Keratinocyte (primary cell): ENCODE data around the gene RNF38. TPM values are rescaled to one million over a fixed set of nuclear protein-coding genes. Genes with fewer than 3 reads are reported as not detected.
"Not testable (repeated sequence)": the region's sequence is repeated elsewhere in the genome, so short reads cannot be mapped to it uniquely, and the experiment has no call there.

Source experiments
- DNase-seq: peaks from one replicate; pipeline ENCODE4 v3.0.0-alpha.2; 2011; ENCODE audit warnings: low read depth, missing footprints, low spot score
- FAIRE-seq: peaks from 2 replicates; lab custom pipeline; 2011; peaks lifted over from hg19 to GRCh38; lab: Jason Lieb, UNC
- H2AFZ ChIP-seq: 2 replicates; pipeline ENCODE4 v1.6.0; 2012; ENCODE audit warnings: low read length, control low read depth, inconsistent platforms; ENCODE audit not compliant: control insufficient read depth
- H3K27ac ChIP-seq: 2 replicates; pipeline ENCODE4 v1.5.1; 2011; ENCODE audit warnings: low read length; ENCODE audit not compliant: control insufficient read depth, insufficient read depth
- H3K27me3 ChIP-seq: 3 replicates; pipeline ENCODE4 v1.6.0; 2011; ENCODE audit warnings: low read length; ENCODE audit not compliant: control insufficient read depth, insufficient read depth; ENCODE audit errors: extremely low read depth
- H3K36me3 ChIP-seq, 2 experiments: 2 replicates in 1 of 2; 3 replicates in 1 of 2; pipeline ENCODE4 v1.5.1; 2011; ENCODE audit warnings: low read length in 2 of 2, mild to moderate bottlenecking in 1 of 2; ENCODE audit not compliant: control insufficient read depth in 2 of 2, insufficient read depth in 2 of 2; ENCODE audit errors: extremely low read depth in 1 of 2
- H3K4me1 ChIP-seq: 3 replicates; pipeline ENCODE4 v1.5.1; 2011; ENCODE audit warnings: low read length; ENCODE audit not compliant: control insufficient read depth, insufficient read depth; ENCODE audit errors: extremely low read depth
- H3K4me2 ChIP-seq: 3 replicates; pipeline ENCODE4 v1.6.0; 2011; ENCODE audit warnings: low read depth, low read length; ENCODE audit not compliant: control insufficient read depth, insufficient read depth; ENCODE audit errors: extremely low read depth
- H3K4me3 ChIP-seq, 3 experiments: fragments of 200-600 bp in 1 of 3; sonication (generic) in 1 of 3; 2 replicates in 2 of 3; 3 replicates in 1 of 3; pipeline ENCODE4 v1.5.1; 2011 to 2016; ENCODE audit warnings: low read length in 3 of 3, mild to moderate bottlenecking in 3 of 3, control low read depth in 2 of 3, inconsistent platforms in 1 of 3, low read depth in 1 of 3, mixed read lengths in 1 of 3, mixed run types in 1 of 3, moderate library complexity in 1 of 3; ENCODE audit not compliant: control insufficient read depth in 2 of 3, insufficient read depth in 2 of 3; ENCODE audit errors: extremely low read depth in 1 of 3
- H3K79me2 ChIP-seq: 2 replicates; pipeline ENCODE4 v1.6.0; 2012; ENCODE audit warnings: low read length; ENCODE audit not compliant: control insufficient read depth, insufficient read depth
- H3K9ac ChIP-seq: 3 replicates; pipeline ENCODE4 v1.6.0; 2011; ENCODE audit warnings: low read length; ENCODE audit not compliant: control insufficient read depth, insufficient read depth; ENCODE audit errors: extremely low read depth
- H3K9me1 ChIP-seq: 3 replicates; pipeline ENCODE4 v1.6.0; 2011; ENCODE audit warnings: low read length; ENCODE audit not compliant: control insufficient read depth, insufficient read depth; ENCODE audit errors: extremely low read depth
- H3K9me3 ChIP-seq: 2 replicates; pipeline ENCODE4 v1.5.1; 2012; ENCODE audit warnings: low read depth, low read length; ENCODE audit not compliant: control insufficient read depth
- H4K20me1 ChIP-seq: 3 replicates; pipeline ENCODE4 v1.6.0; 2011; ENCODE audit warnings: low read length; ENCODE audit not compliant: control insufficient read depth, insufficient read depth; ENCODE audit errors: extremely low read depth
- CTCF ChIP-seq, 3 experiments: IDR thresholded peaks in 1 of 3; conservative IDR thresholded peaks in 1 of 3; optimal IDR thresholded peaks in 1 of 3; 2 replicates in 2 of 3; 3 replicates in 1 of 3; pipeline versions ENCODE3 to v1.5.1; 2011; ENCODE audit warnings: low read length in 3 of 3, mild to moderate bottlenecking in 3 of 3, moderate library complexity in 2 of 3, control low read depth in 1 of 3, inconsistent platforms in 1 of 3; ENCODE audit not compliant: insufficient read depth in 2 of 3; ENCODE audit errors: extremely low read depth in 1 of 3
- EZH2 ChIP-seq: IDR thresholded peaks from one replicate; pipeline ENCODE4 v1.6.1; 2012; ENCODE audit warnings: inconsistent platforms, mild to moderate bottlenecking, low read length, moderate library complexity
- dilution Hi-C: fragments of 300-500 bp; cut with MboI; formaldehyde crosslinking; loops from one replicate; pipeline ENCODE4 v1.7.0; 2020; ENCODE audit warnings: low sequenced_read_pairs; ENCODE audit not compliant: extremely low pct_ligation_motif_present
- polyA plus RNA-seq, 5 experiments: library from polyadenylated mRNA; depleted of rRNA in 3 of 5; stranded (reverse) in 3 of 5; stranded (forward) in 1 of 5; unstranded in 1 of 5; fragments of >200 nt; gene quantifications; 1 replicate in 1 of 5; 2 replicates in 3 of 5; 3 replicates in 1 of 5; pipeline versions ENCODE4 v1.2.1 to v1.2.3, GENCODE V29; 2011 to 2012; ENCODE audit warnings: missing spikeins in 2 of 5, low read depth in 1 of 5, low replicate concordance in 1 of 5

Gene RNF38
- polyA plus RNA-seq, 1 donor (not counting 4 experiments of a cell fraction or from before 2014, with no cell fraction given): 12.5 TPM

- H2AFZ ChIP-seq: no peak overlapping the region
- H3K27ac ChIP-seq: no peak overlapping the region
- DNase-seq: no peak
- no peak overlapping the region for H3K4me3 ChIP-seq
- H3K9me1 ChIP-seq: peaks cover 3% of the 10 kb centered on the region
- no peaks in the 10 kb centered on the region for H3K27me3 ChIP-seq
- H4K20me1 ChIP-seq: peaks cover 3% of the 10 kb centered on the region
- H3K36me3 ChIP-seq: peaks cover 0 to 2% of the 10 kb centered on the region in 2 experiments
- no peak overlapping the region for H3K9ac ChIP-seq
- dilution Hi-C loops: no loop called here
- peaks cover 9% of the 10 kb centered on the region for H3K4me1 ChIP-seq
- H3K79me2 ChIP-seq: no peaks in the 10 kb centered on the region
- no peak for FAIRE-seq
- TF ChIP-seq EZH2 (no peak), CTCF (optimal IDR thresholded peaks at IDR 0.05 in 1 of 3, IDR thresholded peaks at IDR 0.05 in 1 of 3, conservative IDR thresholded peaks at IDR 0.05 in 1 of 3; ENCODE audit: extremely low read depth in 1 of 3, insufficient read depth in 2 of 3, low read length in 3 of 3) (no peak)
- H3K9me3 ChIP-seq: no peaks in the 10 kb centered on the region
- no peak overlapping the region for H3K4me2 ChIP-seq
Measured at GRCh38 chr9:36415822-36416525, 15.9 kb upstream of the RNF38 start.

GRCh38 chr9:36411410-36411809 lies 11.3 kb upstream of the RNF38 start:
- FAIRE-seq, DNase-seq: not testable (repeated sequence)

GRCh38 chr9:36409076-36409475 lies 9.0 kb upstream of the RNF38 start:
- H3K27ac ChIP-seq, FAIRE-seq, H3K36me3 ChIP-seq, H4K20me1 ChIP-seq, H3K9me3 ChIP-seq, H3K79me2 ChIP-seq, H3K4me3 ChIP-seq, H3K9ac ChIP-seq, H3K9me1 ChIP-seq, H3K27me3 ChIP-seq, H3K4me2 ChIP-seq, DNase-seq, H3K4me1 ChIP-seq, dilution Hi-C loops, H2AFZ ChIP-seq: not testable (repeated sequence)

More at GRCh38 chr9:36411410-36411809, 11.3 kb upstream of the RNF38 start:
- H3K27me3 ChIP-seq, H3K79me2 ChIP-seq, H2AFZ ChIP-seq, H3K4me3 ChIP-seq, H4K20me1 ChIP-seq, H3K4me1 ChIP-seq, dilution Hi-C loops, H3K9me3 ChIP-seq, H3K9me1 ChIP-seq, H3K36me3 ChIP-seq, H3K4me2 ChIP-seq, H3K27ac ChIP-seq, H3K9ac ChIP-seq: not testable (repeated sequence)
